HG03060 (cell line): ENCODE measurements around the gene SNX5.

Source experiments
- ATAC-seq: cut with Tn5 transposase; IDR thresholded peaks from one replicate; pipeline ENCODE4 v1.9.1; 2021; ENCODE audit warnings: low read depth, moderate number of reproducible peaks; ENCODE audit not compliant: unreplicated experiment

The SNX5 gene

GRCh38 chr20:17921774-17922173, 46.8 kb downstream of the SNX5 start:
- no peak for ATAC-seq

- ATAC-seq: no peak
Measured at GRCh38 chr20:17919149-17919548, 49.4 kb downstream of the SNX5 start.

DNA sequence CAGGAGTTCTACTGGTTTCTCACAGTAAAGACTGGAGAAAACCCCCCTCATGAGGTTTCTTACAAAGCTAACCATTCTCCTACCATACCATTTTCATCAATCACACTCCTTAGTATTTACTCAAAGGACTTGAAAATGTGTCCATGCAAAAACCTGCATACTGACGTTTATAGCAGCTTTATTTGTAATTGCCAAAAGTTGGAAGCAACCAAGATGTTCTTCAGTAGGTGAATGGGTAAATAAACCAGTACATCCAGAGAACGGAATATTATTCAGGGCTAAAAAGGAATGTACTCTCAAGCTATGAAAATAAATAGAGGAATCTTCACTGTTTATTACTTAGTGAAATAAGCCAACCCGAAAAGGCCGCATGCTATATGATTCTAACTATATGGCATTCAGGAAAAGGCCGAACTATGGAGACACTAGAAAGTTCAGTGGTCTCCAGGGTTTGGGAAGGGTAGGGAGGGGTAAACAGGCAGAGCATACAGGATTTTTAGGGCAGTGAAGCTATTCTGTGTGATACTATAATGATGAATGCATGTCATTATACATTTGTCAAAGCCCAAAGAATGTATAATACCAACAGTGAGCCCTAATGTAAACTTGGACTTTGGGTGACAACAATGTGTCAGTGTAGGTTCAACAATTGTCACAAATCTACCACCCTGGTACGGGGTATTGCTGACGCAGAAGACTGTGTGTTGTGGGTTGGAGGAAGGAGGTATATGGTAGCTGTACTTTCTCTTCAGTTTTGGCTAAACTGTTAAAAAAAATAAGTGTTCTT, 50.6 kb downstream of the SNX5 start:
- no peak for ATAC-seq

- ATAC-seq: no peak
Measured at GRCh38 chr20:17916433-17916891, 52.1 kb downstream of the SNX5 start.

- ATAC-seq: no peak
Measured at GRCh38 chr20:17914957-17915356, 53.6 kb downstream of the SNX5 start.

DNA sequence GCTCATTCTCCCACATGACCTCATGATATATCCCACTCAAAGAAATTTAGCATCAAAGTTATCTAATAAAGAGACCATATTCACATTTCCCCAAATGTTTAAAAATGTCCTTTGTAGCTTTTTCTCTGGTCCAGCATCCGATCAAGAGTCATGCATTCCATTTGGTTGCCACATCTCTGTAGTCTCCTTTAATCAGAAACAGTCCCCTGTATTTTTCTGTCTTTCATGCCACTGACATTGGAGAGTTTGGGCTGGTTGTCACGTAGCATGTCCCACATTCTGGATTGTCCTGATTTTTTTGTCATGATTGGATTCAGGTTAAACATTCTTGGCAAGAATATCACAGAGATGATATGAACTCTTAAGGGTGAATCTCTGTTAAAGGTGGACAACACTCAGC, 55.7 kb downstream of the SNX5 start:
- ATAC-seq: no peak

DNA sequence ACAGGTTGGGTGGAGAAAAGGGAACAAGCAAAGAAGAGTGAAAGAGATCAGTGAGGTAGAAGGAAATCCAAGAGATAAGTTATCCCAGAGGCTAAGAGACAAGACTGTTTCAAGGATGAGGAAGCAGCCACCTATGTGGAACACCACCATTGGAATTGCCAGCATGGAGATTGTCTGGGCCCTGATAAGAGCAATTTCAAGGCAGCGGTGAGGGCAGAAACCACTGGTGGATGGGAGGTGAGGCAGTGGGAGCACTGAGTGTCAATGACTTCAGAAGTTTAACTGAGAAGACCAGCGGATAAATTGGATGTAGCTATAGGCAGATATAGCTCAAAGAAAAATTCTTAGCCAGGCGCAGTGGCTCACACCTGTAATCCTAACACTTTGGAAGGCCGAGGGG, 56.7 kb downstream of the SNX5 start:
- no peak for ATAC-seq

DNA sequence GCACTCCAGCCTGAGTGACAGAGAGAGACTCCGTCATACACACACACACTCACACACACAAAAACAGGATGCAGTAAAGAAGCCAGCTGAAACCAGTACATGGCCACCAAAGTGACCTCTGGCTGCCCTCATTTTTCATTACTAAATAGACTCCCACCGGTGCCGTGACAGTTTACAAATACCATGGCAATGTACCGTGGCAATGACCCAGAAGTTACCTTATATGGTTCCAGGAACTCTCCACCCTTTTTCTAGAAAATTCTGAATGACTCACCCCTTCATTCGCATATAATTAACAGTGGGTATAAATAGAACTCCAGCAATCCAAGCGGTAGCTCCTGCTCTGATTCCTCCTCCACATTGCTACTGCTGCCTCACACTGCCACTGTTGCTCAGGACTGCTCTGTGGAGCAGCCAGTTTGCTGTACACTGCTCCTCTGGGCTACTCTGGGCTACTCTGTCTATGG, 57.7 kb downstream of the SNX5 start:
- ATAC-seq: no peak

DNA sequence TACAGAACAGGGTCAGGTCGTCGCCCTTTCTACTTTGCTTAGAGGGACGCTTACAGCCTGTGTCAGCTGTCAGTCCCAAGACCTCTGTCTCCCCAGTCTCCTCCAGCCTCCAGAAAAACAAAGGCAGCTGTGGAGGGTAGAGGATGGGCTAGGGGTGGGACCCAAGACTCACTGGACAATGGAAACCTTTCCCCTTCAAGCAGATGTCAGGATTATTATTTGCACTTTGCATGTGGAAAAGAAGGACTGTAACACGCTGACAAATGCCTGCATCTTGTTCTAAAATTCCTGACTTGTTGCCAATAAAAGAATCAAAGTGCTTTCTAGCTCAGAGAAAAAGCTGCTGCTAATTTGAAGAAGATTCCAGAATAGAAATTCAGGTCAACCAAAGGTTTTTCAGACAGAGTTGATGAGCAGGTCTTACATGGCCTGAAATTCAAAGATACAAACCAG, 58.7 kb downstream of the SNX5 start:
- no peak for ATAC-seq

DNA sequence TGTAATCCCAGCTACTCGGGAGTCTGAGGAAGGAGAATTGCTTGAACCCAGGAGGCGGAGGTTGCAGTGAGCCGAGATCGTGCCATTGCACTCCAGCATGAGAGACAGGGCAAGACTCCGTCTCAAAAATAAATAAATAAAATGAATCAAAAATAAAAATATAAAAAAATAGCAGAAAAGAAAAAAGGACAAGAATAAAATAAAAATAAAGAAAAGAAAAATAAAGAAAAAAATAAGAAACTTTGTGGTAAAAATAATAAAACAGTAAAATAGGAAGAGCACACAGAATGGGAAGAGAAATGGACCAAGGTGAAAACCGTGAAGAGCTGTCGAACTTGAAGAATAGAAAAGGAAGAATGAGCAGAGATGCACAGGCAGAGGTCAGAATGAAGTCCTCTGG, 63.0 kb downstream of the SNX5 start:
- ATAC-seq: no peak

DNA sequence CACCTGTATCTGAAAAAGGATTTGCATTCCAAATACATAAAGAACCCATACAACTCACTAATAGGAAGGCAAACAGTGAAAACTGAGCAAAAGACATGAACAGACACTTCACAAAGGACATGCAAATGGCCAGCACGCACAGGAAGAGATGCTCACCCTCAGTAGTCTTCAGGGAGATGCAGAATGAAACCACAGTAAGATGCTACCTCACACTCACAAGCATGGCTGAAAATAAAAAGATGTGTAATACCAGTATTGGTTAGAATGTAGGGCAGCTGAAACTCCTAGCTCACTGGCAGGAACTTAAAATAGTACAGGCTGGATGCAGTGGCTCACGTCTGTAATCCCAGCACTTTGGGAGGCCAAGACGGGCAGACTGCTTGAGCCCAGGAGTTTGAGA, 64.6 kb downstream of the SNX5 start:
- peak; percentile 86 for ATAC-seq

- ATAC-seq: no peak
Measured at GRCh38 chr20:17902531-17903083, 66.0 kb downstream of the SNX5 start.

DNA sequence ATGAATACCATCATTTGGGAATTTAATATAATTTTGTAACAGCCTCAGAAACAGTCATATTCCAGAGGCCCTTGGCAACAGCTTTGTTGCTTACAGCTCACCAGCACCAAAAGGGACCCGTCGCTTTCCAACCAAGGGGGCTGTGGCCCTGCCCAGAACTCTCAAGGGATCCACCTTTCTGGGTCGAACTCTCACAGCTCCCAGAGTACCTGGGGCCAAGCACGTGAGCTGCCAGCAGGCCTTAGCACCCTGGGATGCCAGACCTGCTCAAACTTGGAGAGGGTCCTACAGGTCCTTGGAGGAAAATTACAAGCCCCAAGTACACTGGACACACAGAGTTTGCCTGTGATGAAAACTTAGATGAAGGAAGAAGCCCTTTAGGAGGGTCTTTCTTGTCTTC, 66.6 kb downstream of the SNX5 start:
- ATAC-seq: no peak

GRCh38 chr20:17898548-17898994, 70.0 kb downstream of the SNX5 start:
- peak; percentile 44 for ATAC-seq

- no peak for ATAC-seq
Measured at GRCh38 chr20:17897566-17898307, 70.9 kb downstream of the SNX5 start.

DNA sequence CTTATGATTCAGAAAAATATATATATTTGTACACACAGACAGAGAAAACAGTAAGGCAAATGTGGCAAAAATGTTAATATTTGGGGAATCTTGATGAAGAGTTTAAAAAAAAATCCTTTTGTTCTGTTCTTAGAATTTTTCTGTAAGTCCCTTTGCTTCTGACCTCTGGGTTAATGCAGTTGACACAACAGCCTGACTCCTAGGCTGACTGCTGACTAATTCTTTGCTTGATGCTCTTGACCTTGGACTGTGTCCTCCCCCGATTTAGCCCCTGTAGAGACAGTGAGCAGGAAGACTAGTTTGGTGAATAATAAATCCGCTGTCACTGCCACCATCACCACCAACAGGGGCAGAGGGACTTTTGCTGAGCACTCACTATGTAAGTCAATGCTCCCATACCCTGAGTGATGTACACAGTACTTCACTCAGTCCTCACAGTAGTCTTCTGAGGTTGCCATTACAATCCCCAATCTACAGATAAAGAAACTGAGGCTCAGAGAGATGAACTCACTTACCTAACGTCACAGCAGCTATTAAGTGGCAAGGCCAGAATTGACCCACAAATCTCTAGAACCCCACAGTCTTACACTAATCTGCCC, 71.7 kb downstream of the SNX5 start:
- no peak for ATAC-seq

DNA sequence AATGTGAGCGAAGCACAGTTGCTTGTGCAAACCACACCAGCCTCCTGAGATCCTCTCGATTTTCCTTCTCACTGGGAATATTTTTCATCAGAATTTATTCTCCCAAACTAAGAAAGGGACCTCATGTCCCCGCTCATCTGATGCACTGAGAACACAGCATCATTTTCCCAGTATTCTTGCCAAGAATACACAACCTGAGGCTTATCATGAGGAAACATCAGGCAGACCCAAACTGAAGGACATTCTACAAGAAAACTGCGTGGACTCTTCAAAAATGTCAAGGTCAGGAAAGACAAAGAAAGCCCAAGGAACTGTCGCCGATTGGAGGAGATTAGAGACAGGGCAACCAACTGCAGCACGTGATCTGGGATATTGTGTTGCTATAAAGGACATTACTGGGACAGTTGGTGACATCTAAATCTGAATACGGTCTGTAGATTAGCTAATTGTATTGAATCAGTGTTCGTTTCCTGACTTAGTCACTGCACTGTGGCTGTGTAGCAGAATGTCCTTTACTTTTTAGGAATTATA, 72.3 kb downstream of the SNX5 start:
- ATAC-seq: no peak

- ATAC-seq: no peak
Measured at GRCh38 chr20:17895641-17896171, 72.9 kb downstream of the SNX5 start.

DNA sequence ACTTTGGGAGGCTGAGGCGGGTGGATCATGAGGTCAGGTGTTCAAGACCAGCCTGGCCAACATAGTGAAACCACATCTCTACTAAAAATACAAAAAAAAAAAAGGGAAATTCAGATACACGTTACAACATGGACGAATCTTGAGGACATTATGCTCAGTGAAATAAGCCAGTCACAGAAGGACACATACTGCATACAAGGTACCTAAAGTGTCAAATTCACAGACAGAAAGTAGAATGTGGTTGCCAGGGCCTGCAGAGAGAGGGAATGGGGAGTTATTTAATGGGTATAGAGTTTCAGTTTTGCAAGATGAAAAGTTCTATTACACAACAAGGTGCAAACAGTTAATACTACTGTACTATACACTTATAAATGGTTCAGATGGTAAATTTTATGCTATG, 75.1 kb downstream of the SNX5 start:
- ATAC-seq: no peak

DNA sequence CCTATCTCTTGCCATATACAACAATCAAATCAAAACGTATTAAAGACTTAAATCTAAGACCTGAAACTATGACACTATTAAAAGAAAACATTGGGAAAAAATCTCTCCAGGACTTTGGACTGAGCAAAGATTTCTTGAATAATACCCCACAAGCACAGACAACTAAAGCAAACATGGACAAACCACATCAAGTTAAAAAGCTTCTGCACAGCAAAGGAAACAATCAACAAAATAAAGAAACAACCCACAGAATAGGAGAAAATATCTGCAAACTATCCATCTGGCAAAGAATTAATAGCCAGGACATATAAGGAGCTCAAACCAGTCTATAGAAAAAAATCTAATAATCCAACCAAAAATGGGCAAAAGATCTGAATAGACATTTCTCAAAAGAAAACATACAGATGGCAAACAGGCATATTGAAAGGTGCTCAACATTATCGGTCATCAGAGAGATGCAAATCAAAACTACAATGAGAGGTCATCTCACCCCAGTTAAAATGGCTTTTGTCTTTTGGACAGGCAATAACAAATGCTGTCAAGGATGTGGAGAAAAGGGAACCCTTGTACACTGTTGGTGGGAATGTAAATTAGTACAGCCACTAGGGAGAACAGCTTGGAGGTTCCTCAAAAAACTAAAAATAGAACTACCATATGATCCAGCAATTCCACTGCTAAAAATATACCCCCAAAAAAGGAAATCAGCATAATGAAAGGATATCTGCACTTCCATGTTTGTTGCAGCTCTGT, 76.2 kb downstream of the SNX5 start:
- no peak for ATAC-seq
